Stomach (tissue), 9 donors: Measurements from ENCODE around the gene SERPINB7. TPM values are rescaled to one million over a fixed set of nuclear protein-coding genes. Genes with fewer than 3 reads are reported as not detected.

Experiments
- DNase-seq, 2 donors: peaks; one replicate each; pipeline versions ENCODE4 v3.0.0 to v3.0.0-alpha.2; 2013 to 2019
- H3K27ac ChIP-seq, 5 donors: fragments of 200-600 bp in 4 of 5; sonication (generic) in 4 of 5; one replicate each; pipeline ENCODE4 v1.5.1; 2013 to 2019; ENCODE audit warnings: mild to moderate bottlenecking in 1 of 5, moderate library complexity in 1 of 5
- H3K27me3 ChIP-seq, 3 donors: fragments of 200-600 bp; sonication (generic); one replicate each; pipeline ENCODE4 v1.5.1; 2017 to 2019; ENCODE audit warnings: mixed run types in 1 of 3
- H3K36me3 ChIP-seq, 4 donors: fragments of 200-600 bp; sonication (generic); 1 replicate in 3 of 4; 2 replicates in 1 of 4; pipeline ENCODE4 v1.5.1; 2016 to 2019
- H3K4me1 ChIP-seq, 4 donors: fragments of 200-600 bp; sonication (generic); one replicate each; pipeline ENCODE4 v1.5.1; 2016 to 2019
- H3K4me3 ChIP-seq, 4 donors: fragments of 200-600 bp; sonication (generic) in 3 of 4; one replicate each; pipeline ENCODE4 v1.5.1; 2016 to 2019; ENCODE audit warnings: mild to moderate bottlenecking in 1 of 4
- H3K9me3 ChIP-seq, 4 donors: fragments of 200-600 bp; sonication (generic); one replicate each; pipeline ENCODE4 v1.5.1; 2016 to 2019
- CTCF ChIP-seq, 7 experiments: fragments of 450-650 bp in 4 of 7; fragments of 200-600 bp in 3 of 7; sonication (generic) in 3 of 7; IDR thresholded peaks; one replicate each; pipeline ENCODE4 v1.5.1; 2016 to 2019; ENCODE audit warnings: antibody characterized with exemption in 7 of 7, control low read depth in 2 of 7, mild to moderate bottlenecking in 1 of 7
- EP300 ChIP-seq: sonication (generic); formaldehyde crosslinking; IDR thresholded peaks from one replicate; pipeline ENCODE4 v1.6.1; 2017; ENCODE audit warnings: antibody characterized with exemption
- POLR2A ChIP-seq, 4 donors: fragments of 450-650 bp; IDR thresholded peaks; one replicate each; pipeline ENCODE4 v1.6.1; 2016; ENCODE audit warnings: antibody characterized with exemption in 4 of 4, control low read depth in 2 of 4, mild to moderate bottlenecking in 1 of 4, moderate library complexity in 1 of 4
- POLR2AphosphoS5 ChIP-seq, 3 donors: sonication (generic); formaldehyde crosslinking; IDR thresholded peaks; one replicate each; pipeline ENCODE4 v1.6.1; 2016; ENCODE audit warnings: antibody characterized with exemption in 3 of 3
- WGBS, 5 donors: extraction: QIAGEN DNeasy Blood & Tissue Kit in 3 of 5; methylation state at CpG; one replicate each; pipeline versions ENCODE4 v1.1.5 to v1.1.7; 2013 to 2018; 5-methylcytosine and 5-hydroxymethylcytosine counted together
- intact Hi-C: fragments of 100-400 bp; cut with DNase I; formaldehyde crosslinking; loops from one replicate; pipeline ENCODE4 v1.15.1; 2023; ENCODE audit warnings: low total_unique reads
- polyA plus RNA-seq, 3 donors: library from polyadenylated mRNA; stranded (reverse); fragments of 200-250 nt; gene quantifications; one replicate each; pipeline ENCODE4 v1.2.3, GENCODE V29; 2013
- total RNA-seq, 5 donors: library from RNA; depleted of rRNA; stranded (reverse); fragments of >200 nt; gene quantifications; one replicate each; pipeline versions ENCODE4 v1.1.0 to v1.2.3, GENCODE V29; 2014 to 2016
- donor health status: healthy with polysubstance abuse.
- donor health status: Bipolar disorder and iron deficiency.
- donor health status: healthy.

The SERPINB7 gene
- total and polyA plus RNA-seq, 8 donors, result 0.23 to 5.2 TPM; not detected in 6

GRCh38 chr18:63789327-63789726 lies 14.1 kb downstream of the SERPINB7 start:
- no peak for TF ChIP-seq POLR2AphosphoS5 (IDR thresholded peaks at IDR 0.05)
- TF ChIP-seq EP300, result no peak
- TF ChIP-seq CTCF (IDR thresholded peaks at IDR 0.05), result no peak
- TF ChIP-seq POLR2A (IDR thresholded peaks at IDR 0.05), result no peak
- H3K4me1 ChIP-seq, result no peaks in the 10 kb centered on the region
- no peak overlapping the region for H3K27ac ChIP-seq
- H3K9me3 ChIP-seq, result no peaks in the 10 kb centered on the region
- no peak overlapping the region for H3K4me3 ChIP-seq
- H3K27me3 ChIP-seq, result no peaks in the 10 kb centered on the region
- WGBS, 5 donors, result 90 to 94% (median 92%) methylated on average over 2 of the region's 2 CpGs
- intact Hi-C loops, result no loop called here
- no peaks in the 10 kb centered on the region for H3K36me3 ChIP-seq
- no peak for DNase-seq

GRCh38 chr18:63795606-63796005 lies 20.4 kb downstream of the SERPINB7 start:
- no peak for TF ChIP-seq CTCF (IDR thresholded peaks at IDR 0.05)
- no peak for TF ChIP-seq POLR2A (IDR thresholded peaks at IDR 0.05)
- no peak for TF ChIP-seq EP300
- no peak for TF ChIP-seq POLR2AphosphoS5 (IDR thresholded peaks at IDR 0.05)
- H3K36me3 ChIP-seq, result no peaks in the 10 kb centered on the region
- no peak for DNase-seq
- H3K4me1 ChIP-seq, result no peaks in the 10 kb centered on the region
- WGBS, 5 donors, result 83 to 91% (median 84%) methylated on average over 4 of the region's 4 CpGs
- no peak overlapping the region for H3K27ac ChIP-seq
- no peaks in the 10 kb centered on the region for H3K27me3 ChIP-seq
- intact Hi-C loops, result no loop called here
- no peaks in the 10 kb centered on the region for H3K9me3 ChIP-seq
- H3K4me3 ChIP-seq, result no peak overlapping the region

GRCh38 chr18:63799189-63799588 lies 24.0 kb downstream of the SERPINB7 start:
- TF ChIP-seq EP300 (no peak), CTCF (IDR thresholded peaks at IDR 0.05) (no peak), POLR2AphosphoS5 (IDR thresholded peaks at IDR 0.05) (no peak), POLR2A (IDR thresholded peaks at IDR 0.05) (no peak)
- intact Hi-C loops, result no loop called here
- Histone ChIP-seq H3K9me3 (no peaks in the 10 kb centered on the region), H3K36me3 (no peaks in the 10 kb centered on the region), H3K27me3 (no peaks in the 10 kb centered on the region), H3K4me1 (no peaks in the 10 kb centered on the region), H3K27ac (no peak overlapping the region), H3K4me3 (no peak overlapping the region)
- DNase-seq, result no peak

- intact Hi-C loops, result no loop called here
- H3K27ac ChIP-seq, result no peak overlapping the region
- TF ChIP-seq POLR2AphosphoS5 (IDR thresholded peaks at IDR 0.05) (no peak), CTCF (IDR thresholded peaks at IDR 0.05) (no peak), POLR2A (IDR thresholded peaks at IDR 0.05) (no peak), EP300 (no peak)
- H3K36me3 ChIP-seq, result no peaks in the 10 kb centered on the region
- no peaks in the 10 kb centered on the region for H3K9me3 ChIP-seq
- H3K27me3 ChIP-seq, result no peaks in the 10 kb centered on the region
- no peak overlapping the region for H3K4me3 ChIP-seq
- DNase-seq, result no peak
- no peaks in the 10 kb centered on the region for H3K4me1 ChIP-seq
- 78 to 97% (median 87%) methylated on average over 4 of the region's 4 CpGs for WGBS, 5 donors
Observed at GRCh38 chr18:63801343-63801742, 26.1 kb downstream of the SERPINB7 start.
